GM21723 (cell line): ENCODE measurements around the gene IFT172.
"Not testable (repeated sequence)": the region's sequence is repeated elsewhere in the genome, so short reads cannot be mapped to it uniquely, and the experiment has no call there.

ENCODE experiments used
- ATAC-seq: cut with Tn5 transposase; IDR thresholded peaks from one replicate; pipeline ENCODE4 v1.9.1; 2021; ENCODE audit warnings: mild to moderate bottlenecking, moderate library complexity; ENCODE audit not compliant: unreplicated experiment

The IFT172 gene

GRCh38 chr2:27427863-27428212 is 61.7 kb downstream of the IFT172 start:
- no peak for ATAC-seq

- ATAC-seq = not testable (repeated sequence)
Measured at GRCh38 chr2:27425039-27425438, 64.5 kb downstream of the IFT172 start.

GRCh38 chr2:27422958-27423357 is 66.6 kb downstream of the IFT172 start:
- ATAC-seq = no peak

- ATAC-seq = no peak
Measured at GRCh38 chr2:27421660-27422250, 67.8 kb downstream of the IFT172 start.

GRCh38 chr2:27420996-27421395 is 68.5 kb downstream of the IFT172 start:
- ATAC-seq = no peak

GRCh38 chr2:27416151-27416550 is 73.4 kb downstream of the IFT172 start:
- ATAC-seq = no peak

- ATAC-seq = no peak
Measured at GRCh38 chr2:27412419-27413152, 77.0 kb downstream of the IFT172 start.

- ATAC-seq = peak; percentile 93
Measured at GRCh38 chr2:27409321-27410073, 80.0 kb downstream of the IFT172 start, which contains the start of gene PPM1G. Gene PPM1G, minus strand, starts transcription at chr2:27409591. Its CDS starts 169 bp downstream, at chr2:27409422.

GRCh38 chr2:27408601-27409320 is 80.8 kb downstream of the IFT172 start:
- ATAC-seq = peak; percentile 48

GRCh38 chr2:27407798-27408491 is 81.6 kb downstream of the IFT172 start:
- ATAC-seq = no peak

GRCh38 chr2:27400348-27401135 is 89.0 kb downstream of the IFT172 start:
- no peak for ATAC-seq

- no peak for ATAC-seq
Measured at GRCh38 chr2:27398962-27399361, 90.6 kb downstream of the IFT172 start.
